Endothelial cell of umbilical vein (primary cell): Measurements from ENCODE around the gene KCNJ5. TPM values are rescaled to one million over a fixed set of nuclear protein-coding genes. Genes with fewer than 3 reads are reported as not detected.

Source experiments
- BruUV-seq: library from RNA; stranded (reverse); fragments of 400-500 nt; replicated peaks from 2 replicates; lab custom pipeline; 2021; lab: Mats Ljungman, UMichigan
- CTCF ChIA-PET: fragments of 300-600, 350-600 bp; sonication (Branson Sonifier 250); formaldehyde crosslinking; loops from one replicate; lab custom pipeline; 2021; ENCODE audit warnings: antibody characterized with exemption, inconsistent platforms; lab: Charles Lee
- POLR2A ChIA-PET: fragments of 300-600, 350-600 bp; sonication (Branson Sonifier 250); formaldehyde crosslinking; loops from one replicate; lab custom pipeline; 2021; ENCODE audit warnings: antibody characterized with exemption, inconsistent platforms; lab: Charles Lee
- DNase-seq: peaks from one replicate; pipeline ENCODE4 v3.0.0-alpha.2; 2011; ENCODE audit warnings: low read depth, low spot score
- FAIRE-seq: peaks from 2 replicates; lab custom pipeline; 2011; peaks lifted over from hg19 to GRCh38; lab: Jason Lieb, UNC
- H2AFZ ChIP-seq: 2 replicates; pipeline ENCODE4 v1.6.0; 2012; ENCODE audit warnings: low read depth, low read length, control low read depth, inconsistent platforms
- H3K27ac ChIP-seq: 2 replicates; pipeline ENCODE4 v1.5.1; 2011; ENCODE audit warnings: low read depth, mild to moderate bottlenecking, control low read depth, low read length, moderate library complexity; ENCODE audit not compliant: insufficient read depth
- H3K27me3 ChIP-seq, 2 experiments: 2 replicates each; pipeline versions ENCODE4 v1.6.0 to v1.6.1; 2011; ENCODE audit warnings: low read length in 2 of 2, mixed read lengths in 1 of 2; ENCODE audit not compliant: control insufficient read depth in 2 of 2, insufficient read depth in 2 of 2
- H3K36me3 ChIP-seq, 2 experiments: 2 replicates in 1 of 2; 3 replicates in 1 of 2; pipeline ENCODE4 v1.5.1; 2011; ENCODE audit warnings: low read length in 2 of 2, mild to moderate bottlenecking in 1 of 2, moderate library complexity in 1 of 2; ENCODE audit not compliant: control insufficient read depth in 2 of 2, insufficient read depth in 2 of 2; ENCODE audit errors: extremely low read depth in 1 of 2
- H3K4me1 ChIP-seq: 3 replicates; pipeline ENCODE4 v1.5.1; 2011; ENCODE audit warnings: mild to moderate bottlenecking, low read length; ENCODE audit not compliant: control insufficient read depth, insufficient read depth; ENCODE audit errors: extremely low read depth
- H3K4me2 ChIP-seq: 2 replicates; pipeline ENCODE4 v1.6.1; 2011; ENCODE audit warnings: low read length, control low read depth, mixed read lengths; ENCODE audit not compliant: insufficient read depth
- H3K4me3 ChIP-seq, 3 experiments: fragments of 200-600 bp in 1 of 3; sonication (generic), shearing (Covaris generic) in 1 of 3; replicated peaks in 1 of 3; 2 replicates each; pipeline ENCODE4 v1.5.1; 2011 to 2016; ENCODE audit warnings: control low read depth in 3 of 3, low read length in 3 of 3, mild to moderate bottlenecking in 2 of 3, inconsistent platforms in 1 of 3, low read depth in 1 of 3, moderate library complexity in 1 of 3; ENCODE audit not compliant: insufficient read depth in 1 of 3
- H3K79me2 ChIP-seq: 2 replicates; pipeline ENCODE4 v1.6.0; 2012; ENCODE audit warnings: low read length, inconsistent platforms; ENCODE audit not compliant: control insufficient read depth, insufficient read depth
- H3K9ac ChIP-seq: replicated peaks from 2 replicates; pipeline ENCODE3; 2011; ENCODE audit warnings: low read length, control low read depth; ENCODE audit not compliant: insufficient read depth; ENCODE audit errors: extremely low read depth
- H3K9me1 ChIP-seq: replicated peaks from 3 replicates; pipeline ENCODE4 v1.6.0; 2011; ENCODE audit warnings: mild to moderate bottlenecking, low read length; ENCODE audit not compliant: control insufficient read depth, insufficient read depth; ENCODE audit errors: extremely low read depth
- H3K9me3 ChIP-seq: replicated peaks from 2 replicates; pipeline ENCODE4 v1.5.1; 2012; ENCODE audit warnings: low read length, inconsistent platforms; ENCODE audit not compliant: control insufficient read depth, insufficient read depth
- H4K20me1 ChIP-seq: replicated peaks from 2 replicates; pipeline ENCODE3; 2011; ENCODE audit warnings: mild to moderate bottlenecking, low read length; ENCODE audit not compliant: control insufficient read depth, insufficient read depth; ENCODE audit errors: extremely low read depth
- GATA2 ChIP-seq: IDR thresholded peaks from 2 replicates; pipeline ENCODE4 v1.7.0; 2011; ENCODE audit warnings: low read depth, mild to moderate bottlenecking, moderate library complexity, mixed read lengths, low read length; ENCODE audit not compliant: insufficient read length, insufficient read depth
- JUN ChIP-seq: IDR thresholded peaks from 2 replicates; pipeline ENCODE4 v1.6.1; 2011; ENCODE audit warnings: borderline replicate concordance, low read depth; ENCODE audit not compliant: insufficient read length, insufficient read depth
- dilution Hi-C: fragments of 300-500 bp; cut with MboI; formaldehyde crosslinking; loops from one replicate; pipeline ENCODE4 v1.15.0; 2019; ENCODE audit warnings: low sequenced_read_pairs; ENCODE audit not compliant: extremely low pct_ligation_motif_present
- intact Hi-C: fragments of 100-400 bp; cut with micrococcal nuclease; formaldehyde crosslinking; loops from one replicate; pipeline ENCODE4 v1.10.0; 2022
- polyA plus RNA-seq, 4 experiments: library from polyadenylated mRNA; depleted of rRNA in 3 of 4; stranded (reverse) in 3 of 4; unstranded in 1 of 4; fragments of >200 nt; gene quantifications; 2 replicates each; pipeline versions ENCODE4 v1.2.1 to v1.2.3, GENCODE V29; 2011 to 2012; ENCODE audit warnings: missing spikeins in 1 of 4
- total RNA-seq: library from RNA; stranded (reverse); gene quantifications from 2 replicates; pipeline ENCODE4 v1.2.3, GENCODE V29; 2021
- TF ChIP-seq, protein P1 (sequence below), 2 donors: IDR thresholded peaks; 1 replicate in 1 of 2; 2 replicates in 1 of 2; pipeline ENCODE4 v1.5.1; 2011; ENCODE audit warnings: low read length in 2 of 2, mild to moderate bottlenecking in 2 of 2, moderate library complexity in 2 of 2, control low read depth in 1 of 2, inconsistent platforms in 1 of 2, low read depth in 1 of 2; ENCODE audit not compliant: insufficient read depth in 1 of 2; ENCODE audit errors: extremely low read depth in 1 of 2

Gene KCNJ5
- total and polyA plus RNA-seq, 2 donors (not counting 3 experiments of a cell fraction or from before 2014, with no cell fraction given) = 0.13 TPM; not detected in 1

GRCh38 chr11:128956401-128957201 is 65.4 kb downstream of the KCNJ5 start:
- no peaks in the 10 kb centered on the region for H3K9me1 ChIP-seq
- no peak overlapping the region for H3K4me2 ChIP-seq
- DNase-seq (peak; percentile 77), FAIRE-seq (peak; percentile 87)
- POLR2A ChIA-PET = interaction anchor here (0.8 to 1.7 kb wide), 2 partner anchors 48 to 71 kb away, joined by 4 to 5 read pairs; no protein-coding TSS in a partner anchor
- H3K27me3 ChIP-seq = peaks cover 10 to 23% of the 10 kb centered on the region in 2 experiments
- H3K4me3 ChIP-seq = no peak overlapping the region
- H3K36me3 ChIP-seq = no peaks in the 10 kb centered on the region
- CTCF ChIA-PET = interaction anchor here (0.6 to 17.4 kb wide), 49 partner anchors 8 to 925 kb away, joined by 3 to 951 read pairs (median 5); partner anchors contain the start of gene KCNJ5
- no peak overlapping the region for H3K27ac ChIP-seq
- H3K4me1 ChIP-seq = no peaks in the 10 kb centered on the region
- no peaks in the 10 kb centered on the region for H4K20me1 ChIP-seq
- TF ChIP-seq JUN = no peak
- TF ChIP-seq, protein P1, sequence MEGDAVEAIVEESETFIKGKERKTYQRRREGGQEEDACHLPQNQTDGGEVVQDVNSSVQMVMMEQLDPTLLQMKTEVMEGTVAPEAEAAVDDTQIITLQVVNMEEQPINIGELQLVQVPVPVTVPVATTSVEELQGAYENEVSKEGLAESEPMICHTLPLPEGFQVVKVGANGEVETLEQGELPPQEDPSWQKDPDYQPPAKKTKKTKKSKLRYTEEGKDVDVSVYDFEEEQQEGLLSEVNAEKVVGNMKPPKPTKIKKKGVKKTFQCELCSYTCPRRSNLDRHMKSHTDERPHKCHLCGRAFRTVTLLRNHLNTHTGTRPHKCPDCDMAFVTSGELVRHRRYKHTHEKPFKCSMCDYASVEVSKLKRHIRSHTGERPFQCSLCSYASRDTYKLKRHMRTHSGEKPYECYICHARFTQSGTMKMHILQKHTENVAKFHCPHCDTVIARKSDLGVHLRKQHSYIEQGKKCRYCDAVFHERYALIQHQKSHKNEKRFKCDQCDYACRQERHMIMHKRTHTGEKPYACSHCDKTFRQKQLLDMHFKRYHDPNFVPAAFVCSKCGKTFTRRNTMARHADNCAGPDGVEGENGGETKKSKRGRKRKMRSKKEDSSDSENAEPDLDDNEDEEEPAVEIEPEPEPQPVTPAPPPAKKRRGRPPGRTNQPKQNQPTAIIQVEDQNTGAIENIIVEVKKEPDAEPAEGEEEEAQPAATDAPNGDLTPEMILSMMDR (IDR thresholded peaks at IDR 0.05; ENCODE audit: extremely low read depth in 1 of 2, insufficient read depth in 1 of 2, low read depth in 1 of 2, low read length in 2 of 2) = peak; percentile 55 to 61
- no peak for TF ChIP-seq GATA2
- BruUV-seq = no TSS peak
- intact Hi-C loops = loop anchor here (1.0 to 10.0 kb wide), 7 partner anchors 72 to 925 kb away; no protein-coding TSS in a partner anchor
- no peaks in the 10 kb centered on the region for H3K9me3 ChIP-seq
- dilution Hi-C loops = no loop called here
- no peaks in the 10 kb centered on the region for H3K79me2 ChIP-seq
- H3K9ac ChIP-seq = no peak overlapping the region
- H2AFZ ChIP-seq = no peak overlapping the region

GRCh38 chr11:128957202-128957482 is 66.0 kb downstream of the KCNJ5 start:
- intact Hi-C loops = loop anchor here (5.0 to 10.0 kb wide), 4 partner anchors 160 to 795 kb away; no protein-coding TSS in a partner anchor
- Histone ChIP-seq H3K4me1 (no peaks in the 10 kb centered on the region), H3K79me2 (no peaks in the 10 kb centered on the region), H3K27ac (no peak overlapping the region), H3K9me3 (no peaks in the 10 kb centered on the region), H2AFZ (no peak overlapping the region), H3K4me2 (no peak overlapping the region), H4K20me1 (no peaks in the 10 kb centered on the region), H3K9ac (no peak overlapping the region), H3K4me3 (no peak overlapping the region), H3K36me3 (no peaks in the 10 kb centered on the region), H3K27me3 (peaks cover 8 to 22% of the 10 kb centered on the region in 2 experiments), H3K9me1 (no peaks in the 10 kb centered on the region)
- TF ChIP-seq, protein P1 (IDR thresholded peaks at IDR 0.05; ENCODE audit: extremely low read depth in 1 of 2, insufficient read depth in 1 of 2, low read depth in 1 of 2, low read length in 2 of 2) = no peak
- TF ChIP-seq JUN = no peak
- DNase-seq (no peak), FAIRE-seq (no peak)
- CTCF ChIA-PET = interaction anchor here (0.7 to 17.4 kb wide), 24 partner anchors 8 to 925 kb away, joined by 3 to 951 read pairs (median 10); partner anchors contain the start of gene KCNJ5
- dilution Hi-C loops = no loop called here
- no TSS peak for BruUV-seq
- POLR2A ChIA-PET = interaction anchor here (0.8 to 1.7 kb wide), 2 partner anchors 49 to 72 kb away, joined by 4 to 5 read pairs; no protein-coding TSS in a partner anchor
